UCSD-AML1 (cell line): ENCODE results near the gene HS3ST4.

Experiments
- DNase-seq: peaks from one replicate; lab custom pipeline; 2025; ENCODE audit not compliant: unreplicated experiment; lab: John Stamatoyannopoulos, UW

Gene HS3ST4

DNA sequence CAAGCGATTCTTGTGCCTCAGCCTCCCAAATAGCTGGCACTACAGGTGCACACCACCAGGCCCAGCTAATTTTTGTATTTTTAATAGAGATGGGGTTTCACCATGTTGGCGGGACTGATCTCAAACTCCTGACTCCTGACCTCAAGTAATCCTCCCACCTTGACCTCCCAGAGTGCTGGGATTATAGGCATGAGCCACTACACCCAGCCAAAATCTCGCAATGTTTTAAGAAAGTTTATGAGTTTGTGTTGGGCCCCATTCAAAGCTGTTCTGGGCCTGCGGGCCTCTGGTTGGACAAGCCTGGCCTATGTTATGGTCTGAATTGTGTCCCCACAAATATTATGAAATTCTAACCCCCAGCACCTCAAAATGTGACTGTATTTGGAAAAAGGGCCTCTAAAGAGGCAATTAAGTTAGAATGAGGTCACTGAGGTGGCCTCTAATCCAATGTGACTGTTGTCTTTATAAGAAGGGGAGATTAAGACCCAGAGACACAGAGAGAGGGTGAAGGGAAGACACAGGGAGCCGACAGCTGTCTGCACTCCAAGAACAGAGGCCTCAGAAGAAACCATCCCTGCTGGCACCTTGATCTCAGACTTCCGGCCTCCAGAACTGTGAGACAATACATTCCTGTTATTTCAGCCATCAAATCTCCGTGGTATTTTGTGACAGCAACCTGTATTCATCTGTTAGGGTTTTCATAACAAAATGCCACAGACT is 469.9 kb downstream of the HS3ST4 start:
- DNase-seq: no peak

DNA sequence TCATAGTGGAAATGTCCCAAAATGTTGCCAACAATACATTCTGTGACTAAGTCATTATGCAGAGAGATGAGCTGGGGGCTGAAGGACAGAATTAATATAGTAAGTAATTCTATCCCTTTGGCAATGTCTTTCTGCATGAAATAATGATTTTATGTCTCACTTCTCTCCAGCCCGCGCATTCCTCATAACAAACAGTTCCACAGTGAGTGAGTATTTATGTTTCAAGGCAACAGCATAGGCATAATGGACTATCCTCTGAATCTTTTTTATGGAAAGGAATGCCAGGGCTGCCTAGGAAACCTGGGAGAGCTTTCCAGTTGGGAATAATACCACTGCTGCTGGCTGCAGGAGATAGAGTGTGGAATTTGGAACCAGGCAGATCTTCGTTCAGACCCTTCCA is 477.7 kb downstream of the HS3ST4 start:
- DNase-seq: no peak

GRCh38 chr16:26175944-26176343 is 484.2 kb downstream of the HS3ST4 start:
- DNase-seq: no peak

- DNase-seq: no peak
Measured at GRCh38 chr16:26177438-26177837, 485.7 kb downstream of the HS3ST4 start.

GRCh38 chr16:26178298-26178697 is 486.5 kb downstream of the HS3ST4 start:
- DNase-seq: no peak

- DNase-seq: no peak
Measured at GRCh38 chr16:26186091-26186615, 494.4 kb downstream of the HS3ST4 start.
